ENCODE measurements around the gene MGST2. TPM values are rescaled to one million over a fixed set of nuclear protein-coding genes. Genes with fewer than 3 reads are reported as not detected.

MGST2 gene
- total and polyA plus RNA-seq, 4 donors: 51.7 to 171 (median 60.1) TPM

DNA sequence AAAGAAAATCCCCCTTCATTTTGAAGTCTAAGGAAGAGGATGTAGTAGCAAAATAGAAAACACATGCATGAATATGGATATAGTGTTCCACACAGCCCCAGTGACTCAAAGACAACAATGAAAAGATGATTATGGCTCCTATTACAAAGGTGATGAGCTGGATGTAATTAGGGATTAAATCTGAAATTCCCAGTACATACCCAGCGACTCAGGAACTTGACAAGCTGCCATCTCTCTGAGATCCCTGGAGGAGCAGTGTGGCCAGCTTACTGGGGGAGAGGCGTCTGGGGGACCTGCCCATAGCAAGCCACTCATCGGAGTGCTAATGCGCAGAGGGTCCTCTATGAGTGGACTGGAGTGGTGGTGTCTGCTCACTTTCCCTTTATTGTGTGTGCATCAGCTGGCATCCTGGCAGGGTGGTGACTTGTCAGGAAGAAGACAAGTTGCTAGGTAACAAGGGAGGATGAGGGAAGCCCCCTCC lies 42.7 kb upstream of the MGST2 start:
- no peaks in the 10 kb centered on the region for H3K9me3 ChIP-seq (ENCODE audit: control insufficient read depth in 4 of 4, insufficient read depth in 3 of 4, low read length in 3 of 4)
- DNase-seq (no peak), ATAC-seq (ENCODE audit: insufficient read depth, low FRiP score) (no peak)
- H3K27ac ChIP-seq (ENCODE audit: low read depth in 1 of 2, low read length in 1 of 2): no peak overlapping the region
- TF ChIP-seq, protein P1, sequence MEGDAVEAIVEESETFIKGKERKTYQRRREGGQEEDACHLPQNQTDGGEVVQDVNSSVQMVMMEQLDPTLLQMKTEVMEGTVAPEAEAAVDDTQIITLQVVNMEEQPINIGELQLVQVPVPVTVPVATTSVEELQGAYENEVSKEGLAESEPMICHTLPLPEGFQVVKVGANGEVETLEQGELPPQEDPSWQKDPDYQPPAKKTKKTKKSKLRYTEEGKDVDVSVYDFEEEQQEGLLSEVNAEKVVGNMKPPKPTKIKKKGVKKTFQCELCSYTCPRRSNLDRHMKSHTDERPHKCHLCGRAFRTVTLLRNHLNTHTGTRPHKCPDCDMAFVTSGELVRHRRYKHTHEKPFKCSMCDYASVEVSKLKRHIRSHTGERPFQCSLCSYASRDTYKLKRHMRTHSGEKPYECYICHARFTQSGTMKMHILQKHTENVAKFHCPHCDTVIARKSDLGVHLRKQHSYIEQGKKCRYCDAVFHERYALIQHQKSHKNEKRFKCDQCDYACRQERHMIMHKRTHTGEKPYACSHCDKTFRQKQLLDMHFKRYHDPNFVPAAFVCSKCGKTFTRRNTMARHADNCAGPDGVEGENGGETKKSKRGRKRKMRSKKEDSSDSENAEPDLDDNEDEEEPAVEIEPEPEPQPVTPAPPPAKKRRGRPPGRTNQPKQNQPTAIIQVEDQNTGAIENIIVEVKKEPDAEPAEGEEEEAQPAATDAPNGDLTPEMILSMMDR (IDR thresholded peaks at IDR 0.05; ENCODE audit: control extremely low read depth, extremely low read depth): no peak
- no peaks in the 10 kb centered on the region for H3K27me3 ChIP-seq (ENCODE audit: control insufficient read depth in 3 of 3, insufficient read depth in 3 of 3, low read length in 2 of 3)
- 60 to 65% methylated on average over 4 of the region's 4 CpGs for WGBS, 2 donors
- H3K36me3 ChIP-seq (ENCODE audit: control insufficient read depth in 4 of 4, insufficient read depth in 4 of 4, low read length in 4 of 4): no peaks in the 10 kb centered on the region
- H3K9ac ChIP-seq (ENCODE audit: insufficient read depth in 1 of 2, low read length in 2 of 2): no peak overlapping the region
- peaks cover 0 to 2% (median 0%) of the 10 kb centered on the region in 5 donors for H3K4me1 ChIP-seq (ENCODE audit: control insufficient read depth in 5 of 5, insufficient read depth in 5 of 5, low read length in 5 of 5)
- H3K4me3 ChIP-seq: no peak overlapping the region

DNA sequence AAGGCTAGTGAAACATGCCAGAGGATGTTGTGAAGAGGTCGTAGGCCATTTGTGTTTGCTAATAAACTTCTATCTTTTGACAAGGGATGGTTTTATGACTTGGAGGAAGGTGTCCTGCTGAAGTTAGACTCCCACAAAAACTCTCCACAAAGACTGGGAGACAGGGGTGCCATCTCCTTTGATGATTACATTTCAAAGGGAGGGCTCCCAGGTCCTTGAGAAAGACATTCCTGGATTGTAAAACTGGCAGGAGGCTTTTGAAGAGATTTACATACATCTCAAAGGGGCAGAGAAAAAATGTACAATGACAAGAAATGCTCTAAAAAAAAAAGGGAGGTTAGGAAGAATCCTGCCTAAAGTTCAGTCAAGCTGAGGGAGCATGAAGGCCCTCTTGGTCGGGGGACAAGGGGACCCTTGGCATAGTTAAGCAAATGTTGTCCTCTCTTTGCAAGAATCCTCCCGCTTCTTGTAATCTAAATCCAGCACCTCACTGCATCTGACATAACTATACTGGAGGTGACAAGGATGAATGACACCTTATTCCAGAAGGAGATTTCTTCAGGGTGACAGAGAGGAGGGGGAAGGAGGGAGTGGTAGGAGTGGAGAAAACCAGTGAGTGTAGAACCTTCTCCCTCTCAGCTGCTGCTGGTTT lies 41.1 kb upstream of the MGST2 start:
- Histone ChIP-seq H3K4me1 (ENCODE audit: control insufficient read depth in 5 of 5, insufficient read depth in 5 of 5, low read length in 5 of 5) (peaks cover 0 to 2% (median 0%) of the 10 kb centered on the region in 5 donors), H3K9me3 (ENCODE audit: control insufficient read depth in 4 of 4, insufficient read depth in 3 of 4, low read length in 3 of 4) (no peaks in the 10 kb centered on the region), H3K27ac (ENCODE audit: low read depth in 1 of 2, low read length in 1 of 2) (no peak overlapping the region), H3K4me3 (no peak overlapping the region), H3K36me3 (ENCODE audit: control insufficient read depth in 4 of 4, insufficient read depth in 4 of 4, low read length in 4 of 4) (no peaks in the 10 kb centered on the region), H3K9ac (ENCODE audit: insufficient read depth in 1 of 2, low read length in 2 of 2) (no peak overlapping the region), H3K27me3 (ENCODE audit: control insufficient read depth in 3 of 3, insufficient read depth in 3 of 3, low read length in 2 of 3) (no peaks in the 10 kb centered on the region)
- no peak for DNase-seq
- WGBS, 2 donors: 76 to 91% methylated on average over 3 of the region's 3 CpGs
- TF ChIP-seq, protein P1 (IDR thresholded peaks at IDR 0.05; ENCODE audit: control extremely low read depth, extremely low read depth): no peak
- no peak for ATAC-seq (ENCODE audit: insufficient read depth, low FRiP score)

DNA sequence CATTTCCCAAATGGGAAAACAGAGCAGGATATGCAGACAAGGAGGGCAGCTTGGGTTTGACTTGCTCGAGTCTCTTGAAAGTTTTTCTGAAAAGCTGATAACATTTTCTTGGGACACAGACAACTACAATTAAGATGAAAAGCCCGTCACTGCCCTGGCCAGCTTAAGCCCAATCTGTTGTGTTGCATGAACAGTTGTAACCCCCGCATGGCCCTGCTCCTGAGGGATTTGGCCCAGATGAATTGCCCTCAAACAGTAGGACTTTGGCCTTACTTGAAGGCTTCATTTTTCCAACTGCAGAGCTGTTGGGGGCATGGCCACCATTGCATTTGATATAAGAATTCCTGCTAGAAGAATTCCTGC lies 40.5 kb upstream of the MGST2 start:
- TF ChIP-seq, protein P1 (IDR thresholded peaks at IDR 0.05; ENCODE audit: control extremely low read depth, extremely low read depth): no peak
- H3K4me1 ChIP-seq (ENCODE audit: control insufficient read depth in 5 of 5, insufficient read depth in 5 of 5, low read length in 5 of 5): peaks cover 0 to 2% (median 0%) of the 10 kb centered on the region in 5 donors
- DNase-seq (no peak), ATAC-seq (ENCODE audit: insufficient read depth, low FRiP score) (no peak)
- H3K36me3 ChIP-seq (ENCODE audit: control insufficient read depth in 4 of 4, insufficient read depth in 4 of 4, low read length in 4 of 4): no peaks in the 10 kb centered on the region
- no peak overlapping the region for H3K4me3 ChIP-seq
- H3K9ac ChIP-seq (ENCODE audit: insufficient read depth in 1 of 2, low read length in 2 of 2): no peak overlapping the region
- no peak overlapping the region for H3K27ac ChIP-seq (ENCODE audit: low read depth in 1 of 2, low read length in 1 of 2)
- no peaks in the 10 kb centered on the region for H3K27me3 ChIP-seq (ENCODE audit: control insufficient read depth in 3 of 3, insufficient read depth in 3 of 3, low read length in 2 of 3)
- no peaks in the 10 kb centered on the region for H3K9me3 ChIP-seq (ENCODE audit: control insufficient read depth in 4 of 4, insufficient read depth in 3 of 4, low read length in 3 of 4)
- 85 to 86% methylated on average over 3 of the region's 3 CpGs for WGBS, 2 donors

DNA sequence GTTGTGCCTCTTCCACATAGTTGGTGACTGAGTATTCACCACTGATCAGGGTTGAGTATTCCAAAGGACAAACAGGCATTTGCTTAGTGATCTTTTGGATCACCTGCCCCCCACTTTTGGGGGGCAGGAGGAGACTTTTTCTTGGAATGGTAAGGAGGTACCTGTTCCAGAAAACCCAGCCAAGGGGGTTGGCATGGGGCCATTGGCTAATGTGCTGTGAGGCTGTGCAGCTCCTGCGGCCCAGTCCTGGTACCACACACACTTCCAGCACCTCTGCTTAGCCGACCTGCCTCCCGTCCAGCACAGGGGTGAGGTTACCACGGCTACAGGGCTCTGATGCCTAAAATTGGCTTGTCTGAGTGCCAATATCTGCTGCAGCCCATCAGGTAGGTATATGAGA lies 40.1 kb upstream of the MGST2 start:
- WGBS, 2 donors: 84 to 94% methylated on average over 4 of the region's 4 CpGs
- Histone ChIP-seq H3K9me3 (ENCODE audit: control insufficient read depth in 4 of 4, insufficient read depth in 3 of 4, low read length in 3 of 4) (no peaks in the 10 kb centered on the region), H3K4me1 (ENCODE audit: control insufficient read depth in 5 of 5, insufficient read depth in 5 of 5, low read length in 5 of 5) (peaks cover 0 to 2% (median 0%) of the 10 kb centered on the region in 5 donors), H3K36me3 (ENCODE audit: control insufficient read depth in 4 of 4, insufficient read depth in 4 of 4, low read length in 4 of 4) (no peaks in the 10 kb centered on the region), H3K27me3 (ENCODE audit: control insufficient read depth in 3 of 3, insufficient read depth in 3 of 3, low read length in 2 of 3) (no peaks in the 10 kb centered on the region), H3K9ac (ENCODE audit: insufficient read depth in 1 of 2, low read length in 2 of 2) (no peak overlapping the region), H3K27ac (ENCODE audit: low read depth in 1 of 2, low read length in 1 of 2) (no peak overlapping the region), H3K4me3 (no peak overlapping the region)
- TF ChIP-seq, protein P1 (IDR thresholded peaks at IDR 0.05; ENCODE audit: control extremely low read depth, extremely low read depth): no peak
- DNase-seq (no peak), ATAC-seq (ENCODE audit: insufficient read depth, low FRiP score) (no peak)

Data from lung (tissue), 12 donors.